Measurements from ENCODE around the gene SKP1.

Gene SKP1

DNA sequence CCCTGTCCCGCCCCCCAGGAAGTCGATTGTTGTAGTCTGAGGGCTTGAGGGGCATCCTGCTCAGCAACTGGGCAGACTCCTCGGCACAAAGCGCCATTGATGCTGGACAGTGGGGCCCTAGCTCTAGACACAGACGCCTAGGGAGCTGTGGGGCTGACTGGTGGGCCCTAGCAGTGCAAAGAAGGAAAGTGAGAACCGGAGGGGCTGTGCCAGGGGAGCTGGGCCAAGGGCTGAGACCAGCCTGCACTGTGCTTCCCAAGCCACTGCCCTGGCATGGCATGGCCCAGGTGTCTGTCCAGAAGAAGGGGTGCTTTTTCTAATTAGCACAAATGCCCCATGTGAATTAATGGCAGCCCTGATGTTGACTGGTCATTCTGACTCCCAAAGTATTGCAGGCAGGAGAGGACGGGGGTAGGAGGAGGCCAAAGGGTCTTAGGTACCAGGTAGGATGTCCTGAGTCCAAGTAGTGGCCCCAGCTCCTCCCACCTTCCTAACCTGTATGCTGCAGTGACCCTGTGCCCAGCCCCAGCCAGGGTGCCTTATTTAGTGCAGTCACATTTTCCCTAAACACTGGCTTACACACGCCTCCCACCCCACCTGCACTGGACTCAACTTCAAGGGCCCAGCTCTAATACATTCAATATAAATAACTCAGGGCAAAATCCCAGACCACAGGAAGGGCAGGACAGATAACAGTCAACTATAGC, 46.4 kb downstream of the SKP1 start:
- DNase-seq (ENCODE audit: low read depth in 2 of 2): no peak

DNA sequence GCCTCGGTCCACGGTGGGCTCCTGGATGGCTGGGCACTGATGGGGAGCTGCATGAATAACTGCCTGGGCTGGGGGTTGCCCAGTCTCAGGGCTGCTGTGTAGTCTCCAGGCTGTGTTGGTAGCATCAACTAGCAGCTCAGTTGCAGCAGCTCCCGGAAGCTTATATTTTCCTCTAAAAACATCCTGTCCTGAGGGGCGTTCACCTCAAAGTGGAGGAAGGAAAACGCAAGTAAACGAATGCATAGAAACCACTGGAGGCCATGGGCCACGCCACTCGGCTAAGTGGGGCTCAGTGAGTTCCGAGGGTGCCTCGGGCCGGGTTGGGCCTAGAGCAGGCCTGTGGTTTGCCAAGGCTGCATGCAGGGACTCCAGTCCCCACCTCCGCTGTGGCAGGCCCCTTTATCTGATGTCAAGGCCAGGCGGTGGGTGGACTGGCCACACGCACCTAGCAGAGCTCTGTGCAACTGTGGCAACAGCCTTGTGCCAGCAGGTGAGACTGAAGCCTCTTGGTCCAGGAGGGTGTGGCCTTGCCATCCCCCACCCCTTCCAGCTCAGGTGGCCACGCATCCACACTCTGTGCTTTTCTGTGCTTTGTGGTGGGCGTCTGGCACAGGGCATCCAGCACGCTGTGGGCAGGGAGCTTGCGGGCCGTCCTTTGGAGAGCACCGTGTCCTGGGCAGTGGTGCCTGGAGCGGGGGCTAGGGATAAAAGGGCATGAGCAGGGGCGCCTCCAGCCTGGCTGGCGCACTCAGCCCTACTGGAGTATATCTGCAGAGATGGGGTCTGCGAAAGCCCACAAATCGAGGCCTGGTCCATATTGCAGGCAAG, 47.1 kb downstream of the SKP1 start:
- DNase-seq (ENCODE audit: low read depth in 2 of 2): no peak

DNA sequence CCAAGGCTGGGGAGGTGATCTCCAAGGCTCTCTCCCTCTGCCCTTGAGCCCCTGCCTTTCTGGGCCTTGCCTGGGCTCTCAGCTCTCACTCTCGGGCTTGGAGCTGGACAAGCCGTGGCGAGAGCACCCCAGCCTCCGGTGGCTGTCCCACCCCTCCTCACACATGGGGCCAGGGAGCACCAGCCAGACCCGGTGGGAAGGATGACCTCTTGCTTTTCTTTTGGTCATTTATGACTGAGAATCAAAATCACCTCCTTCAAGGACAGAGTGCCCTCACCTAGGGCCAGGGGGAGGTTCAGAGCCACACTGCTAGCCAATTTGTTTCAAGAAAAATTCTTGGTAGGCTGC, 48.1 kb downstream of the SKP1 start:
- DNase-seq (ENCODE audit: low read depth in 2 of 2): no peak

DNA sequence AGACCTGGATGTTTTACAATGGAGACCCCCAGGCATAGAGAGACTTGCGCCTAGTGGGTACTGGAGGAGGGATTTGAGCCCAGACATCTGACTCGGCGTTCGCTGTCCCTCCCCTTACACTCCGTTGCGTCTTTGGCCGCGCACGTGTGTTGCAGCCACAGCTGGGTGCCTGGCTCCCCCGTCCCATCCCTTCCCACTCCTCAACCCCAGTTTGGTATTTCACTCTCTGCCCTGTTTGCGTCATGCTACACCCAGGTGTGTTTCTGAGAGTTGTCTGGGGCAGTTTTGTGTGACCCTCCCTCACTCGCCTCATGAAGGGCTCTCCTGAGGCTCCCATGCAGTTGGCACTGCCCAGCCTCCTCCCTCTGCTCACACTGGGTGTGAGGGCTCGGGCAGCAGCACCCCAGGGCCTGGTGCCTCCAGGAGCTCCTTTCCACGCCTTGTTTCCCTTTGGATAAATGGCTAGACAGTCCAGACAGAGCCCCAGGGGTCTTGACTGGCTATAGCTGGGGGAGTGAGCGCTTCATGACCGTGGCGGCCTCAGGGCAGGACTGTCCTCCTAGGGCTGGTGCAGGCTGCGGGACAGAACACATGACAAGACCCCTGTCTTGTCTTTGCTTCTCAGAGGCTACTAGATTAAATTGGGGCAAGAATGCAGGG, 48.6 kb downstream of the SKP1 start:
- DNase-seq (ENCODE audit: low read depth in 2 of 2): no peak

DNA sequence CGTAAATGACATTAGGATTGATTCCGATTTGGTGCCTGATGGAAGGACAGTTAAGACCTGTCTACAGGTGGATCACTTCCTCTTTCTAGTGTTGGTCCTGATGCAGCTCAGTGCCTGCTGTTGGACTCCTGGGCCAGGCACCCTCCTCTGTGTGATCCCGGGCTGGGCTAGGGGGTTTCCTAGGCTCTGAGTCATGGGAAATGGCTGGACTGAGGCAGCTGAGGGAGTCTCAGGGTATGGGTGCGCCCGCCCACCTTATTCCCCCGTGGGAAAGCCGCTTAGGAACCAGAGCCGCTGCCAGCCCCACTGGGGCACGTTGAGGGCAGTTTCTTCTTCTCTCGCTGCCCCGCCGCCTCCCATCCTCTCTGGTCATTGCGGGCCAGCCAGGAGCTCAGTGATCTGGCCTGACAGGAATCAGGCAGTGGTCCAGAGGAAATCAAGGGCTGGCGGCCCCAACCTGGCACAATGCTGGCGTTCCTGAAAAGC, 49.3 kb downstream of the SKP1 start:
- DNase-seq (ENCODE audit: low read depth in 2 of 2): no peak

DNA sequence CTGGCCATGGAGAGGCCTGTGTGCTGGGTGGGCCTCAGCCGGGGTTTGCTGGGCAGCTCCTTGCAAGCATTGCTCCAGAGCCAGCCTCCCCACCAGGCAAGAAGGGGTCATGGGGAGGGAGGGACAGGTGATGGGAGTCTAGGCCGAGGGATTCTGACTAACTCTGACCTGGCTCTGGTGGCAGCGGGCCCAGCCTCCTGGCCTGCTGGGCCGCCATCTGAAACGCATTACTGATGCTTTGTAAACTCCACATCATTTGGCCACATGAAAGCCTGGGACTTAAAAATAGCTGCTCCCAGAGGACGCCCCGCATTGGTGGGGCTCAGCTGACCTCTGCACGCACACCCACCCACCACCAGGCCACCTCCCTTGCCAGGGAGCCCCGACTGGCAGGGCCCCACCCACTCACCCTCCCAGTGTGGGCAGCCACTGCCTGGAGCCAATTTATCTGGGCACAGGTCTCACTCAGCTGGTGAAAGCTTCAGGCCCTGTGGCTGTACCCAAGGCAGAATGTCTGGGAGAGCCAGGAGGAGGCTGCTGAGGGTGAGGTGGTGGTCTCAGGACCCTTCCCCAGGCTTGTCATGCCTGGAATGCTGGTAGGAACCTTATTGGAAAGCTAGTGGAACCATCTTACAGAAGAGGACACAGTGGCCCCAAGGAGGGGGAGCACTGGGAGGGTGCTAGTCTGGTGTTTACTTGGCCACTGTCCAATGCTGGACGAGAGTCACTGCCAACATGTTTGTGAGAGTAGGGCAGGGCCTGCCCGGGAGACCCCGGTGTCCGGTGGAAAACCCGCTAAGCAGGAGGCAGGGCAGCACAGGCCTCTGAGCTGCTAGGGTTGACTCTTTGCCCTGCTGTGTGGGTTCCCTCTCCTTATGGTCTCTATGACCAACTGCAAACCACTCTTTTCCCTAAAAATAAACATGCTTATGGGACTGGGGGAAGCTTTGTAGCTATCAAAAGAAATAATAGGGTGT, 51.4 kb downstream of the SKP1 start:
- no peak for DNase-seq (ENCODE audit: low read depth in 2 of 2)

DNA sequence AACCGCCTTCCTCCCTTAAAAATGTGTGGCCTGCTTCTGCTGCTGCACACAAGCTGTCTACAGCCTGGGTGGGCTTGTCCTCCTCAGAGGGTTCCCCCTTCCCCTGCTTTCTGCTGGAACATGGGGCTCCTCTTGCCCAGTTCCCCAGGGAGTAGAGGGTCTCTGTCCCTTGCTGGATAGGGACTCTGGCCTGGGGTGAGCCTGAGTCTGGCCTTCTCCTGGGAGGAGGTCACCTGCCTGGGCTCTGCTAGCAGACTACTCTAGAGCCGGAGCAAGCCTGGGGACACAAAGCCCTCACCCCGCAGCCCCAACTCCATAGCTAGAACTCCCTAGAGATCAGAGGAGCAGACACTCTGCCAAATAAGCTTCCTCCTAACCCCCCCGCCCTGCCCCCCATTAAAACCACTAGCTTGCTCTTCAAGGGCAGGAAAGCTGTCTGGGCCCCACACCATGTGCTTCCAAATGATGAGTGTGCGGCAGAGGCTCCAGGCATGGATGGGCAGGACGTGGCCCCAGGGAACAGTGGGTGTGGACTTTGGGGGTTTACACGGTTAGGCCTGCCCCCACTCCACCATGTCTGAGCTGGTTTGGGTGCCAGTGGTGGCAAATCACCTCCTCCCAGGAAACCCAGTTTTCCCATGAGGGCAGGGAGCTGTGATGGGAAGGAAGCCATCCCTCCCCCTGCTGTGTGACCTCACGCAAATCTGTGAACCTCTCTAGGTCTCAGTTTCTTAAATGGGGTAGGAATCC, 52.3 kb downstream of the SKP1 start:
- no peak for DNase-seq (ENCODE audit: low read depth in 2 of 2)

DNA sequence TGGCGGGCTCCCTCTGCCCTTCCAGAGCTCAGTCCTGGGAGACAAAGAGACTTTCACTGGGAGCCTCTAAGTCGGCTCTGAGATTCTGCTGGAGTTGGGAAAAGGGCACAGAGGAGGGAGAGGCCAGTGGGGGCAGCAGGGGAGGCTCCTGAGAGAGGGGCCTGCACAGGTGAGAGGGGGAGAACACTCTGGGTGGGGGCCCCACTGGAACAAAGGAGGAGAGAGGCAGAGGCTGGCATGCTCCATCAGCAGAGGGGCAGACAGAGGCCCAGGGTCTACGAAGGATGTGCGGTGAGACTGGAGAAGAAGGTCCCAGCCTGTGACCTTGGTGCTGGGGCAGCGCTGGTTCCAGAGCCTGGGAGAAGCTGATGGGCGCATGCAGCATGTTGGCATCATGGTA, 53.4 kb downstream of the SKP1 start:
- no peak for DNase-seq (ENCODE audit: low read depth in 2 of 2)

DNA sequence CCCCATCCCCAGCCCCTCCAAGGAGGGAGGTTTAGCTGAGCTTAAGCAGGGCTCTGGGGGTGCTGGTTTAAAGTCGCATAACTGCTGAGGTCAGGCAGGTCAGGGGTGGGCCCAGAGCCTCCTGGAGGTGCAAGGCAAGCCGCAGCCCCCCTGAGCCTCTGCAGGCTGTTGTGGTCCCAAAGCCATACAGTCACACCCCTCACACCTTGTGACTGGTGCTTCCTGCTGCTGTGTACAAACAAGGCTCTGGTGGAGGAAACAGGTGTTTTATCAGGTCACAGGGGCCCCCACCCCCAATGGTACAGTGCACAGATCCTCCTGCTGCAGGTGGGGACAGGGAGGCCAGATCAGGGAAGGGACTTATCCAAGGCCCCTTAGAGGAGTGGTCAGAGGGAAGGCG, 54.2 kb downstream of the SKP1 start:
- DNase-seq (ENCODE audit: low read depth in 2 of 2): no peak

DNA sequence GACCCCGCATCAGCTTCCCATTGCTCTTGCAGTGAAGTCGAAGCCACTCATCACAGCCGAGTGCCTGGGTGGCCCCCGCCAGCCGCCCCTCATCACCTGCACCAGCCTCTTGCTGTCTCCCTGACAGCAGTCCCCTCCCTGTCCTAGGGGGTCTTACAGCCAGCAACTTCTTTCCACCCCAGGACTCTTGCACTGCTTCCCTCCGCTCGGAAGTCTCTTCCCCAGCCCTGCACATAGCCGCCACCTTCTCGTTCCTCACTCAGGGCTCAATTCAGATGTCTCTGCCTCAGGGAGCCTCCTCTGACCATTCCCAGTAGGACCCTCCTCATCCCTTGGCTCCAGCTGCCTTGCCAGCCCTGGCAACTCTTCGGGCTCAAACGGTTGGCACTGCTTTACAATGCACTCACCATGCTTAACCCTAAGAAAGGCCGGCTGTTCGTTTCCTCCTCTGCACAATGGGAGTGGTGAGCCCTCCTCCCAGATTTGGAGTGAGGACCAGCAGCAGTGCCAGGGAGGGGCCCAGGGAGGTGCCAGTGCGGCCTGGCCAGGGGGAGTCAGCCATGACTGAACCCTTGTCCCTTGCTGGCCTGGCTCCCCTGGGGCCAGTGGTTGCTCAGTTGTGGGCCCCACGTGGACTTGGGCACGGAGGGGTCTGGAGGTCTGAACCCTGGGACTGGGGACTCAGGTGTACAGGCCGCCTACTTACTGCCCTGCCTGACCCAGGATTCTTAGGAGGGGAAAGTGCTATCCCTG, 56.2 kb downstream of the SKP1 start:
- DNase-seq (ENCODE audit: low read depth in 2 of 2): no peak

DNA sequence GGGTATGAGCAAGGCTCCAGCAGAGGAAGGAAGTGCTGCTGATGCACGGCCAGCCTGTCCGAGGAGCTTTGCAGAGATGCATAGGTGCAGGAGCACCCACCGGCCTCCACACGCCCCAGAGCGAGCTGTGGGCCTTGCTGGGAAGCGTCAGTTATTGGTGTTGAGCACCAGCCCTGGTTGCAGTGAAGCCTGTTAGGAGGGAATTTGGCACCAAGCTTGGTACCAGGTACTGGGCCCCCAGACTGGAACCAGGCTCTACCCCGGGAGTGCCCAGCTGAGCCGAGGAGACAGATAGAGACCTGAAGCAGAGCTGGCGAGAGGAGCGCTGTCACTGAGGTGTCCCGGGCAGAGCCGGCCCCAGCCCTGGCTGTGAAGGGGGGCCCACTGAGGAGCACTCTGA, 57.0 kb downstream of the SKP1 start:
- no peak for DNase-seq (ENCODE audit: low read depth in 2 of 2)

DNA sequence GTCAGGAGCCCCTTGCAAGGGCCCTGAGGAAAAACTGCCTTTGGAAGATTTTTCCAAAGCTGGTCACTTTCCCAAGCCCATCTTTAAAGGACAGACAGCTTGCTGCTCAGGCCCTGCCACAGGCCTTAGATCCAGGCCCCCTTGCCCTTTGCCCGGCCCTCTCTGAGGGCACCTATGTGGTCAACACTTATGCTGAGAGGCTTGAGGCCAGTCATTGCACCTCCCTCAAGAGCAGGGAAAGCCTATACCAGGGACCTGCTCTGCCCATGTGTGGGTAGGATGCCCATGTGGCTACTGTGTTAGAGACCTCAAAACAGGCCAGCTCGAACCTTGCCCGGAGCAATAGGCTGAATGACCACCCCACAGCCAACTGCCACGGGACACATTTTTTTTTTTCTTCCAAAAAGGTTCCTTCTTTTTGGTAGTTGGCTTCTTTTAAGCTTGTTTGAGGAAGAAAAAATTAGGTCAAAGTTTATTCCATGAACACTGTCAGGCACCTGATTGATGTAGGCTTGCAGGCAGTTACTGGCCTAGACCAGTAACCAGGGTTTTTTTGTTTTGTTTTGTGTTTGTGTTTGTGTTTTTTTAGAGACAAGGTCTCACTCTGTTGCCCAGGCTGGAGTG, 58.4 kb downstream of the SKP1 start:
- no peak for DNase-seq (ENCODE audit: low read depth in 2 of 2)

DNA sequence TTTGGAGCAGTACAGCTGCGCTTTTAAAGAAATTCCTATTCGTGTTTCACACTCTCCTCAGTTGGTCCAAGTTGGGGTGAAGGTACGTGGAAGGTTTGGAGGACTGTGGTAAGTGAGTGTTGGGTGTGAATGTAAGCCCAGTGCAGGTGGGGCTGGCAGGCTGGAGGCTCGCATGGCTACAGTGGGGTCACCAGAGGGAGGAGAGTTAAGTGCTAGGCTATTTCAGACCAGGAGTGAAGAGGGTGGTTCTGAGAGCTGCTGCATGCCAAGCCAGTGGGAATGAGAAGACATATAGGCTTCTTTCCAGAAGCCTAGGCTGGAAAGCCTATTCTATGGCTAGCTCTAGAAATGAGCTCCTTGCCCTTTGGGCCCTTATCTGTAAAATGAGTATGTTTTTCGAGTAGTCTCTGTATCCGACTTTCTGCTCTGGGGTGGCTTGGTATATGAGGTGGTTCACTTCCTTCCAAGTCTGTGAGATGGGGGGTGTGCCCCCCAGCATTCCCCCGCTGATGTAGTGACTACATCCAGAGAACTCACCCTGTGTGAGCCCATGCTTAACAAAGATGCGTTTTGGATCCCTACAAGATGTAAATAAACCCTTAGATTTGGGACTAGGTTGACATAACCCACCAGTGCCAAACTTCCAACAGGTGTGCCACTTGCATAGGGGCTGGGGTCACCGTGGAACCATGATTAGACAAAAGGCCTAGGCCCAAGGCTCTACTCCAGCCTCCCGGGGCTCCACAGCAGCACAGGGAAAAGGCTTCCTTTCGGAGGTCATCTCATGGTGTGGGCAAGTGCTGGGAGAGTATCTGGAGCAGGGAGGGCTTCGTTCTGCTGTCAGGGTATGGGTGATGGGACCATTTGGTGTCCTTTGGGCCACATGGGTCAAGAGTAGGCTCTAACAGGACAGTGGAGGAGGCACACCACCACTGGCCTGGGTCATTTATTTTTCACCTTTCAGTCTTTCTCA, 59.7 kb downstream of the SKP1 start:
- DNase-seq (ENCODE audit: low read depth in 2 of 2): no peak

DNA sequence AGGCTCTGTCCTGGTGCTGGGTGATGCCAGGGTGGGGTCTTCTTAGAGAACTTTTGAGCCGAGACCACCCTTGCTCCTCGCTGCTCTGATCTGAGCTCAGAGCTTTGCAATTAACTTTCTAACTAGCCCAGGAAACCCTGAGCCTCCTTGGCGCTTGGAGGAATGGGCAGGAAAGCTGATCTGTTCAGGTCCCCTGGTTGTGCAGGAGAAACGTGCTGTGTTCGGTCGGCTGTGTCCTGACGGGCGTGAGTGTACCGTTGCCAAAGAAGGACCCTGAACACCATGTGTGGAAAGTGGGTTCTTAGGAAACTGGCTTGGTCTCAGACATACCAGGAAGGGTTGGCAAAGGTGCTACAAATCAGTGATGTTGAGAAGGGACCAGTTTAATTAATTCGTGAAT, 60.5 kb downstream of the SKP1 start:
- DNase-seq (ENCODE audit: low read depth in 2 of 2): no peak

DNA sequence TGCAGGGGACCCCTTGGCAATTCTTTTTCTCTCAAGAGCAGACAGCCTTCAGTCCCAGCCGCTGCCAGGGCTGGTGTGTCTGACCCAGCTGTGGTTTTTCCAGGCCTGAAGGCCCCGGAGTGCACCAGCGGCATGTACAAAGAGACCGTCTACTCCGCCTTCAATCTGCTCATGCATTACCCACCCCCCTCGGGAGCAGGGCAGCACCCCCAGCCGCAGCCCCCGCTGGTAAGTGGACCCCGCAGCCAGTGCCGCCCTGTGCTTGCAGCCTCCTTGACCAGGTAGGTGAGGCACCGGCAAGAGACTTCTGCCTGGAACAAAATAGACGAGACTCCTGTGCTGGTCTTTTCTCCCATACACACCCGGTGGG, 61.0 kb downstream of the SKP1 start:
- DNase-seq (ENCODE audit: low read depth in 2 of 2): no peak

DNA sequence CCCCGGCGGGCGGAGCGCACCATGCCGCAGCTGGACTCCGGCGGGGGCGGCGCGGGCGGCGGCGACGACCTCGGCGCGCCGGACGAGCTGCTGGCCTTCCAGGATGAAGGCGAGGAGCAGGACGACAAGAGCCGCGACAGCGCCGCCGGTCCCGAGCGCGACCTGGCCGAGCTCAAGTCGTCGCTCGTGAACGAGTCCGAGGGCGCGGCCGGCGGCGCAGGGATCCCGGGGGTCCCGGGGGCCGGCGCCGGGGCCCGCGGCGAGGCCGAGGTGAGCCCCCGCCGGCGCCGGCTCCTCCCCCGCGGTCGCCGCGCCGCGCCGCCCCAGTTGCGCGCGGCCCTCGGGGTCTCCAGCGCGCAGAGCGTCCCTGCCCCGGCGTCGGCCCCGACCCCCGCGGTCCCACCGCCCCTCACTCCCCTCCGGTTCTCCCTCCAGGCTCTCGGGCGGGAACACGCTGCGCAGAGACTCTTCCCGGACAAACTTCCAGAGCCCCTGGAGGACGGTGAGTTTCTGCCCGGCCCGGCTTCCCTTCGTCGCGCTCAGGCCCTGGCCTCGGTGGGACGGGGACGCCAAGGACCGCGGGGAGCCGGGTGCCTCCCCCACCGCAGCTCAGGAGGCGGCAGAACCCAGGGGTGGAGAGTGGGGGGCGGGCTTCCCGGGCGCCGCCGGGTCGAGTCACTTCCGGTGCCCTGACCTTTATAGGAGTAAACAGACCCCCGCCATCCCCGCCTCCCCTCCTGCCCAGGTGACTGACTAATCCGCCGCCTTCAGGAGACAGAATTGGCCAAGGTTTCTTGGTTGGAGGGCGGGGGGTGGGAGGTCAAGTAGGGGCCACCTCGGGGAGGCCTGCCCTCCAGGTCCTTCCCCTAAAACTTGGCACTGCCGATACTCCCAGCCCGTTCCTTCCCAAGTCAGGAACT, 61.6 kb downstream of the SKP1 start:
- DNase-seq (ENCODE audit: low read depth in 2 of 2): peak; percentile 45 to 70
